Measurements from ENCODE around the gene FHL5.

DNA sequence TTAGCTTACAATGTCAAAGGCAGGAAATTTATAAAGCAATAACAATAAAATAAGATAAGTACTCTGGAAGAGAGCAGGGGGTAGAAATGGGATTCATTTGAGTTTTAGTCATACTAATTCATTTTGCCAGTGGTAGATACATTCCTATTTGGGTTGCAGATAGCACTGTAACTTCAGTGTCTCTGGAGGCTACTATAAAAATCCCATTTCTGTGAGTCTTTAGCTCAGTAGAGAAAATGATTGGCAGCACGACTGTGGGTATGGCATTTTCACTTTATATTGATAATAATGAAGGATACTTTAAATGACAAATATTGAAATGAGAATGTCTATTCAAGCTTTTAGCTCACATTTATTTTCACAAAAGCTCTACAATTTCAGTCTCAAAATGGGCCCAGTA lies 93.6 kb downstream of the FHL5 start:
- TF ChIP-seq POLR2A (IDR thresholded peaks at IDR 0.05; ENCODE audit: low read depth, low read length) (no peak), MYC (IDR thresholded peaks at IDR 0.05; ENCODE audit: low read depth, low read length) (no peak), JUN (IDR thresholded peaks at IDR 0.05; ENCODE audit: borderline replicate concordance, insufficient read depth, insufficient read length, low read depth) (no peak), EZH2 (IDR thresholded peaks at IDR 0.05; ENCODE audit: borderline replicate concordance, low read depth, low read length, severe bottlenecking) (no peak), GATA2 (IDR thresholded peaks at IDR 0.05; ENCODE audit: insufficient read depth, insufficient read length, low read depth, low read length) (no peak), POLR2AphosphoS5 (IDR thresholded peaks at IDR 0.05; ENCODE audit: insufficient read depth, low read depth, low read length) (no peak)
- TF ChIP-seq, protein P1, sequence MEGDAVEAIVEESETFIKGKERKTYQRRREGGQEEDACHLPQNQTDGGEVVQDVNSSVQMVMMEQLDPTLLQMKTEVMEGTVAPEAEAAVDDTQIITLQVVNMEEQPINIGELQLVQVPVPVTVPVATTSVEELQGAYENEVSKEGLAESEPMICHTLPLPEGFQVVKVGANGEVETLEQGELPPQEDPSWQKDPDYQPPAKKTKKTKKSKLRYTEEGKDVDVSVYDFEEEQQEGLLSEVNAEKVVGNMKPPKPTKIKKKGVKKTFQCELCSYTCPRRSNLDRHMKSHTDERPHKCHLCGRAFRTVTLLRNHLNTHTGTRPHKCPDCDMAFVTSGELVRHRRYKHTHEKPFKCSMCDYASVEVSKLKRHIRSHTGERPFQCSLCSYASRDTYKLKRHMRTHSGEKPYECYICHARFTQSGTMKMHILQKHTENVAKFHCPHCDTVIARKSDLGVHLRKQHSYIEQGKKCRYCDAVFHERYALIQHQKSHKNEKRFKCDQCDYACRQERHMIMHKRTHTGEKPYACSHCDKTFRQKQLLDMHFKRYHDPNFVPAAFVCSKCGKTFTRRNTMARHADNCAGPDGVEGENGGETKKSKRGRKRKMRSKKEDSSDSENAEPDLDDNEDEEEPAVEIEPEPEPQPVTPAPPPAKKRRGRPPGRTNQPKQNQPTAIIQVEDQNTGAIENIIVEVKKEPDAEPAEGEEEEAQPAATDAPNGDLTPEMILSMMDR (IDR thresholded peaks at IDR 0.05; ENCODE audit: extremely low read depth in 1 of 2, insufficient read depth in 1 of 2, low read depth in 1 of 2, low read length in 2 of 2), result no peak
